NCI-H524 treated with DMSO at 0.1 percent for 48 hours (cell line): ENCODE data around the gene PKD2L2.
"Not testable (repeated sequence)": the region's sequence is repeated elsewhere in the genome, so short reads cannot be mapped to it uniquely, and the experiment has no call there.

Experiments
- DNase-seq: peaks from one replicate; lab custom pipeline; 2025; lab: John Stamatoyannopoulos, UW

PKD2L2 gene

GRCh38 chr5:137888863-137889759 is at the start of gene PKD2L2:
Gene PKD2L2 (plus strand): TSS chr5:137889457. CDS start chr5:137889492, 35 bp downstream.
- DNase-seq: peak; percentile 29

GRCh38 chr5:137842296-137842695 is 47.0 kb upstream of the PKD2L2 start:
- DNase-seq: no peak

GRCh38 chr5:137843676-137844299 is 45.5 kb upstream of the PKD2L2 start:
- DNase-seq: peak; percentile 81

- DNase-seq: peak; percentile 87
Observed at GRCh38 chr5:137845472-137845871, 43.8 kb upstream of the PKD2L2 start.

GRCh38 chr5:137847687-137848086 is 41.6 kb upstream of the PKD2L2 start:
- DNase-seq: no peak

GRCh38 chr5:137853165-137853564 is 36.1 kb upstream of the PKD2L2 start:
- not testable (repeated sequence) for DNase-seq

- peak; percentile 38 for DNase-seq
Observed at GRCh38 chr5:137856201-137856600, 33.1 kb upstream of the PKD2L2 start.

- no peak for DNase-seq
Observed at GRCh38 chr5:137856916-137857862, 32.1 kb upstream of the PKD2L2 start.

GRCh38 chr5:137858223-137858916 is 30.9 kb upstream of the PKD2L2 start:
- DNase-seq: no peak

GRCh38 chr5:137858954-137859353 is 30.3 kb upstream of the PKD2L2 start:
- no peak for DNase-seq

GRCh38 chr5:137862251-137862650 is 27.0 kb upstream of the PKD2L2 start:
- no peak for DNase-seq

GRCh38 chr5:137863653-137864052 is 25.6 kb upstream of the PKD2L2 start:
- DNase-seq: not testable (repeated sequence)

- DNase-seq: no peak
Observed at GRCh38 chr5:137866541-137867388, 22.5 kb upstream of the PKD2L2 start.

- no peak for DNase-seq
Observed at GRCh38 chr5:137867664-137868063, 21.6 kb upstream of the PKD2L2 start, which contains the start of gene MYOT. Gene MYOT (plus strand): TSS chr5:137867860. CDS start chr5:137870652, 2,792 bp downstream.

GRCh38 chr5:137870647-137871339 is 18.5 kb upstream of the PKD2L2 start:
- no peak for DNase-seq

- no peak for DNase-seq
Observed at GRCh38 chr5:137871571-137871970, 17.7 kb upstream of the PKD2L2 start.

- DNase-seq: no peak
Observed at GRCh38 chr5:137872466-137872865, 16.8 kb upstream of the PKD2L2 start.

GRCh38 chr5:137876101-137876500 is 13.2 kb upstream of the PKD2L2 start:
- DNase-seq: no peak

- DNase-seq: no peak
Observed at GRCh38 chr5:137880313-137880712, 8.9 kb upstream of the PKD2L2 start.

GRCh38 chr5:137887831-137888230 is 1.4 kb upstream of the PKD2L2 start:
- DNase-seq: no peak
